Fibroblast of the aortic adventitia (primary cell): ENCODE results near the gene TDRD3. TPM values are rescaled to one million over a fixed set of nuclear protein-coding genes. Genes with fewer than 3 reads are reported as not detected.
"Not testable (repeated sequence)": the region's sequence is repeated elsewhere in the genome, so short reads cannot be mapped to it uniquely, and the experiment has no call there.

Source experiments
- DNase-seq: peaks from one replicate; pipeline ENCODE4 v3.0.0-alpha.2; 2010; ENCODE audit warnings: low read depth
- H3K4me3 ChIP-seq: 2 replicates; pipeline ENCODE4 v1.5.1; 2011; ENCODE audit warnings: low read depth, mild to moderate bottlenecking, control low read depth, low read length, moderate library complexity
- CTCF ChIP-seq: IDR thresholded peaks from 2 replicates; pipeline ENCODE4 v1.5.1; 2011; ENCODE audit warnings: mild to moderate bottlenecking, low read length, control low read depth, inconsistent platforms; ENCODE audit not compliant: insufficient read depth
- total RNA-seq: library from RNA; depleted of rRNA; stranded (reverse); fragments of >200 nt; gene quantifications from 2 replicates; pipeline ENCODE4 v1.2.3, GENCODE V29; 2012; ENCODE audit warnings: low replicate concordance

The TDRD3 gene
- total RNA-seq, 1 donor = 34.1 TPM

DNA sequence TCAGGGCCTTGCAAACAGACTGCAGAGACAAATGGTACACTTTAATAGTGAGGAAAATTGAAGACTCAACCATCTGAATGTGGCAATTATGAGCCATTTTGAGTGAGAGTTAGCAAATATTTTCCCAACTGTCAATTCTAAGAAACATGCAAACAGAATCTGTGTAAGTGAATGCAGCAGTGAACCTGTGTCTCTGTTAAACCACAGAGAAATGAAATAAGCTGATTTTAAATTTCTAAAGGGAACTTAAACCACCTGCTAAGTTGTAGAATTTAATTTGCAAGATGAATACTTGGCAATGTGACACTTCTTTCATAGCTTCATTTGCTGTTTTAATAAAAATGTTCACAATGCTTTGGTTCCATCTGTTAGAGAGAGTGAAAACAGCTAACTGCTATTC, 42.0 kb upstream of the TDRD3 start:
- TF ChIP-seq CTCF = no peak
- no peak overlapping the region for H3K4me3 ChIP-seq
- DNase-seq = no peak

DNA sequence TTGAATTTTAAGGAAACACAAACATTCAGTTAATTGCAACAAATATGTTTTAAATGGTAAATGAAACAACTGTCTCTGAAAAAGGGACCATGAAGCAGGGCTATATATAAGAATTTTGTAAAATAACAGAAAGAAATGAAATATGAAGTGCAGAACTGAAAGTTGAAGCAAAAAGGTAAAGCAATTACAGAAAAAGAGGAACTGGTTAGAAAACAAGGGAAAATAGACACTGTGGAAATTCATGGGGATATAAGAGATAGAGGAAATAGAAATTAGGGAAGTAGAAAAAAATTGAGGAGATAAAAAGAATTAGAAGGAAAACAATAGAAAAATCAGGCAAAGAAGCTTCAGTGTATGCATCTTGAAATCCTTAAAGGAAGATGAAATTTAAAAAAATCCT, 40.0 kb upstream of the TDRD3 start:
- TF ChIP-seq CTCF = no peak
- DNase-seq = no peak
- no peak overlapping the region for H3K4me3 ChIP-seq

DNA sequence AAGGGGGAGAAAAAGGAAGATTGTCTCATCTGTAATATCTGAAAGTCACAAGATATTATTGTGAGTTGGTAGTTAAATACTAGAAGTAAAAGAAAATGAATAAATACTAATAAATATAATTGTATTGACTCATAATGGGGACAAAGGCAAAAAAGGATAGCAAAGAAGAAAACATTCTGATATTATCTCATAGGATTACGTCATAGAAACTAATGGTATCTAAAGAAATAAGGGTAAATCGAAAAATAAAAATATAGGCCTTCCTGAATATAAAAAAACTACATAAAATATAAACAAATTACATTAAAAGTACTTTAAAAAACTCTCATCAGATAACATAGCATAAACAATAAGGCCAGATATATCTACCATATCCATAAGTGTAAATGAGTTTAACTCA, 38.6 kb upstream of the TDRD3 start:
- TF ChIP-seq CTCF = no peak
- H3K4me3 ChIP-seq = no peak overlapping the region
- no peak for DNase-seq

DNA sequence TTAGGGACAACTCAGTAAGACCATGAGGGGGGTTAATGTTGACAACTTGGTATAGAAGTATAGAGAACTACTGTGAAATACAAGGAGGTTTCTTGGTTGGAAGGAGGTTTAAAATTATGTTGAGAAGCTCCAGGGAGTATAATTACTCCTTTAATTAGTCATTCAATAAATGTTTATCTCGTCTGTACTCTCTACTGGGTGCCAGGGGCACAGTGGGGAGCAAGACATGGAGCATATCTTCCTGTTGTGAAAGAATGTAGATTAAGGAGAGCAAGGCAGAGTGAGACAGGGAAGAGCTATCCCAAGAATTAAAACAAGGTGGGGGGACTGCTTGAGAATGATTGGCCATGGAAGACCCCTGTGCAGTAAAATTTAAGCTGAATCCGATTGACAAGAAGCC, 33.7 kb upstream of the TDRD3 start:
- no peak overlapping the region for H3K4me3 ChIP-seq
- DNase-seq = no peak
- no peak for TF ChIP-seq CTCF

DNA sequence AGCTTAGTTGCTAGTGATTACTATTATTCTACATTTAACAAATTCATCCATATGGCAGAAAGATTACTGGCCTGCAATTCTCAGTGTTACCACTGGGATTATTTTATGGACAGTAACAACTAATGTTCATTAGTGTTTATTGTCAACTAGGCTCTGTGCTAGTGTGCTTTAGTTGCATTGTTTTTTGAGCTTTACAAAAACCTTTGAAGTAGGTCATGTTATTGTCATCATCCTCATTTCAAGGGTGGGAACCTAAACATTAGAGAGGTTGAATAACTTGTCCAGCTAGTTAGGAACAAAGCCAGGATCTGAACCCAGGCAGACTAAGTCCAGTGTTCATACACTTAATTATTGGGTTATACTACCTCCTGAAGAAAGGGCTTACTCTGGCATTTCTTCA, 27.8 kb upstream of the TDRD3 start:
- H3K4me3 ChIP-seq = no peak overlapping the region
- DNase-seq = peak; percentile 6
- TF ChIP-seq CTCF = peak; percentile 50

DNA sequence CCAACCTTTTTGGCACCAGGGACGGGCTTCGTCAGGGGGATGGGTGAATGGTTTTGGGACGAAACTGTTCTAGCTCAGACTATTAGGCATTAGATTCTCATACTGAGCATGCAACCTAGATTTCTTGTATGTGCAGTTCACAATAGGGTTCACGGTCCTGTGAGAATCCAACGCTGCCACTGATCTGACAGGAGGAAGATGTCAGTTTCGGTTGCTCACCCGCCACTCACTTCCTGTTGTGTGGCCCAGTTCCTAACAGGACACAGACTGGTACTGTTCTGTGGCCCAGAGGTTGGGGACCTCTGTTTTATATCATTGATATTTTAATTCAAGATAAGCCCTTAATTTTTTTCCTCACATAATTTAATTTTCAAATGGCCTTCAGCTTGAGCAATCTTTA, 26.7 kb upstream of the TDRD3 start:
- no peak for TF ChIP-seq CTCF
- no peak for DNase-seq

DNA sequence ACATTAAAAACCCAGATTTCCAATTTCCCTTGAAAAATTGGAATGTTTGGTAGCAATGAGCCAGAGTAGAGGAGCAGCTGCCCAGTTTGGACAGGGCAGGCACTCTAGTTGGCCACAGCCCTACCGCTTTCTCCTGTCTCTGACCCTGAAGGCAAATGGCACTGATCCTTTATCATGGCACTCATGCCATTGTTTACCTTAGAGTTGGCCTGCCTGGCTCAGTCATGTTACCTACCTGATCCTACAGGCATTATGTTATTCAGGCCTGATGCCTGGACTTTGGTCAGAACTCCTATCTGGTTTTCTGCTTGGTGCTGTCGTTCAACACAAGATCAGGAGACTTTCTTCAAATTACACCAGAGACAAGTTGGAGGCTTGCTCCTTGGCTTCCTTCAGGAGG, 24.9 kb upstream of the TDRD3 start:
- no peak overlapping the region for H3K4me3 ChIP-seq
- TF ChIP-seq CTCF = no peak
- DNase-seq = no peak

More for the DNA sequence above, 26.7 kb upstream of the TDRD3 start:
- H3K4me3 ChIP-seq = no peak overlapping the region

GRCh38 chr13:60379282-60379681, 17.7 kb upstream of the TDRD3 start:
- not testable (repeated sequence) for DNase-seq, H3K4me3 ChIP-seq
